HK-2 (cell line): ENCODE data around the gene PDZK1IP1.
"Not testable (repeated sequence)": the region's sequence is repeated elsewhere in the genome, so short reads cannot be mapped to it uniquely, and the experiment has no call there.

Experiments used
- DNase-seq: peaks from one replicate; pipeline ENCODE4 v3.0.0-alpha.2; 2018; ENCODE audit not compliant: unreplicated experiment

Gene PDZK1IP1

GRCh38 chr1:47181095-47181954 is 8.5 kb downstream of the PDZK1IP1 start:
- DNase-seq = no peak

DNA sequence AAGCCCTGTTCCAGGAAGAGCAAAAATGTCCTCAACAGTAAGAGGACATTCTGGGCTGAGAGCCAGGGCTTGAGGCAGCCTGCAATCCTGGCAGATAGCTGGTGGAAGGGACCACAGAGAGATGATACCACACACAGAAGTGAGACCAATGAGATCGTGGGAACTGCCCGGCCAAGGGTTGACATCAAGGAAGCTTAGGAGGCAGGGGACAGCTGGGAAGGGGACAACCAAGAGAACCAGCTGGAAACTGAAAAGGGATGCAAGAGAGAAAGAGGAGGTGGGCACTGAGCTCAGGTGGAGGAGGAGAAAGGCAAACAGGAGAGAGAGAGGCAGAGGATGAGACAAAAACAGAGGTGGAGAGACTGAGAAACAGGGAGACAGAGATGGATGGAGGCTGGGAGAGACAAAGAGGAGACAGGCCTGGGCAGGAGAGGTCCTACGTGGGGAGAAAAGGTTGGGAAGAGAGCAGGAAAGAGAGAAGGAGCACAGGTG is 9.2 kb downstream of the PDZK1IP1 start:
- peak; percentile 29 for DNase-seq

GRCh38 chr1:47179988-47180563 is 9.8 kb downstream of the PDZK1IP1 start:
- DNase-seq = no peak

DNA sequence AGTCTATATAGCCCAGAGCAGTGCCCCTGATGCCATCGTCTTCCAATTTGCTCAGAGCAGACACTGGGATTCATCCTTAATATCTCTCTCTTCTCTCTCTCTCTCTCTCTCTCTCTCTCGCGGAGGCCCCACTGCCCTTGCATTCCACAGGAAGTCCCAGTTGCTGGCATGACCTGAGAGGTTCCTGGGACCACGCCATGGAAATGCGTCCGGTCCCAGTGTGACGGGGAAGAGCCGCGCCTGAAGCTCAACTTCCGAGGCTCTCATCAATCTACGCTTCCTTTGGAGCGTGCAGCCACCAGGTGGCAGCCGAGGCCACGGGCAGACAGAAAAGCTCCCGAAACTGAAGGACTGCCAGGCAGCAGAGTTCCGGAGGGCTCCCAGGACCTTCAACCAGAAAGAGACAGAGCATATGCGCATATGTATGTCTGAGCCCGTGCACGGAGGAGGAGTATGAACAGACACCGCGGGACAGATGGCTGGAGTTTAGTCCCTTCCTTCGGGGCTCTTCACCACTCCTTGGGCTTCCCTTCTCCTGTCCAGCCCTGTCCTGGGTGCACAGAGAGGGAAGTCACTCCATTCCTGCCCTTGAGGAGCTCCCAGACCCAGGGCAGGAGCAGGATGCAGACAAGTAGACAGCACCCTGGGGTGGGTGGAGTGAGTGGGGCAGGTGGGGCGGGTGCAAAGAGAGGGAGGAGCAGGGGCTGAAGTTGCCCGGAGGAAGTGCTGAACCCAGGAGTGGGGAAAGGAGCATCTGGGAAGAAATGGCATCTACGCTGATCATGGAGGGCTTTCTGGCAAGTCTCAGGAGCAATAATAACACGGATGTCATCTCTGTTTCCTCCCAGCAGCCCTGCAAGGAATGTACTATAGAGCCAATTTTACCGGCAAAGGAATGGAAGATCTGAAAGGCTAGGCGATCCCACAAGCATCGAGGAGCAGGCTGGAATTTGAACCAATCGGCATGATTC is 10.5 kb downstream of the PDZK1IP1 start:
- peak; percentile 95 for DNase-seq

- no peak for DNase-seq
Measured at GRCh38 chr1:47178654-47179016, 11.2 kb downstream of the PDZK1IP1 start.

DNA sequence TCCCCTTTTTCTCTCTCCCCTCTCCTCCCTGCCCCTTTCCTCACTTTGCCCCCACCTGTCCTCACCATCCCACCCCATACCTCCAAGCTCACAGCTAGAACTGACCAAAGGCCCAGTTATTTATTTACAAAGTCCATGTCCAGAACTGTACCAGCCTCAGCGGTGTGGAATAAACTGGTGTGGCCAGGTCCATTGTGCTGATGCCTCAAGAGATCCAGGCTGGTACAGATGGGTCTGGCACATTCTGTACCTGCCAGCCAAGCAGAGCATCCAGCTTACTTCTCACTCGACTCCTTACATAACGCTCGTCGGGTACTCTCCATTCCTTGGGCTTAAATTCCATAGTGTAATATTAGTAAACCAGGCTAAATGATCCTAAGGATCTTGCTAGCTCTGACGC is 11.8 kb downstream of the PDZK1IP1 start:
- DNase-seq = no peak

DNA sequence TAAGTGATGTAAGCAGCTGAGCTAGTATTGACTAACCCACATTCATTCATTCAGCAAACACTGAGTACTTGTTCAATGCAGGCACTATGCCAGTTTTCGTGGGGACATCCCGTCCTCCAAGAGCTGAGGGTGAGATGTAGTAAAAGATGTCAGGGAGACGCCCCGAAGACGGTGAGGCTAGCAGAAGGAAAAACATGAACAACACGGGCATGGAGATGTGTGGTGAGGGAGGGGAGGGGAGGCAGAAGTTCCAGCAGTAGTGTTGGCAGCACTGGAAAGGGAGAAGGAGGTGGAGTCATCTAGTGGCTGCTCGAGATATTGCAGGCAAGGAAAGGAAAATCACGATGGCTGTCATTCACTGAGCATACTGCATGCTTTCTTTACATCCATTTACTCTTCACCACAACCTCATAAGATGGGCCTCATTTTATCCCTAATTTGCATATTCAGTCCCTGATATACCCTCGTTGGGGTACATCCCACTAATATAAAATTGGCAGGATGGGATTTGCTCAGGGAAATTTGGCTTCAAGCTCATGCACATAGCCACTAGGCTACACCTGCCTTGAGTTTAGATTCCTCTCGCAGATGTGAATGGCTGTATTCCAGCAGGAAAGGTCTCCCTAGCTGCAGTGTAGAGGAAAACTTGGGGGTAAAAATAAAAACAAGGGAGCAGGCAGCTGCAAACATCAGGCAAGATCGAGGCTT is 14.5 kb downstream of the PDZK1IP1 start:
- DNase-seq = peak; percentile 57

DNA sequence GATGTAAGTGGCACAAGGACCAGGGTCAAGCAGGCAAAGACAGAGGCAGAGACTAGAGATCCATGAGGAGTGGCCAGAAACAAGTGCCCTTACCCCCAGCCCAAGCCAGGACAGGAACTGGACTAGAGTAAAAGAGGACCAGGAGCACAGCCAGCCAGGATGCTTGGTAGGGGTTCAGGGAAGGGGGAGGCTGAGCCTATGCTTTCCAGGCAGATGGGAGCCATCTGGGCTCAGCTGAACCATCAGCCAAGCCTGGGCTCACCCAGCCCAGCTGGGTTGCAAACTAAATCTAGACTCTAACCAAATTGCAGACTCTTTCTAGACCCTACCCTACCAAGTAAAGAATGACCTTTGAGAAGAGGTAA is 15.2 kb downstream of the PDZK1IP1 start:
- no peak for DNase-seq

DNA sequence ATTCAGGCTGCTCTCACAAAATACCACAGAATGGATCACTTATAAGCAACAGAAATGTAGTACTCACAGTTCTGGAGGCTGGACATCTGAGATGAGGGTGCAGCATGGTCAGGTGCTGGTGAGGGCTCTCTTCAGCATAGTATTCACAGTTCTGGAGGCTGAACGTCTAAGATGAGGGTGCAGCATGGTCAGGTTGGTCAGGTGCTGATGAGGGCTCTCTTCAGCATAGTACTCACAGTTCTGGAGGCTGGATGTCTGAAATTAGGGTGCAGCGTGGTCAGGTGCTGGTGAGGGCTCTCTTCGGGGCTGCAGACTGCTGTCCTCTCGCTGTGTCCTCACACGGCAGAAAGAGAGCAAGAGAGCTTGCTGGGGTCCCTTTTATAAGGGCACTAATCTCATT is 17.1 kb downstream of the PDZK1IP1 start:
- DNase-seq = no peak

- DNase-seq = no peak
Measured at GRCh38 chr1:47164552-47164951, 25.3 kb downstream of the PDZK1IP1 start.

DNA sequence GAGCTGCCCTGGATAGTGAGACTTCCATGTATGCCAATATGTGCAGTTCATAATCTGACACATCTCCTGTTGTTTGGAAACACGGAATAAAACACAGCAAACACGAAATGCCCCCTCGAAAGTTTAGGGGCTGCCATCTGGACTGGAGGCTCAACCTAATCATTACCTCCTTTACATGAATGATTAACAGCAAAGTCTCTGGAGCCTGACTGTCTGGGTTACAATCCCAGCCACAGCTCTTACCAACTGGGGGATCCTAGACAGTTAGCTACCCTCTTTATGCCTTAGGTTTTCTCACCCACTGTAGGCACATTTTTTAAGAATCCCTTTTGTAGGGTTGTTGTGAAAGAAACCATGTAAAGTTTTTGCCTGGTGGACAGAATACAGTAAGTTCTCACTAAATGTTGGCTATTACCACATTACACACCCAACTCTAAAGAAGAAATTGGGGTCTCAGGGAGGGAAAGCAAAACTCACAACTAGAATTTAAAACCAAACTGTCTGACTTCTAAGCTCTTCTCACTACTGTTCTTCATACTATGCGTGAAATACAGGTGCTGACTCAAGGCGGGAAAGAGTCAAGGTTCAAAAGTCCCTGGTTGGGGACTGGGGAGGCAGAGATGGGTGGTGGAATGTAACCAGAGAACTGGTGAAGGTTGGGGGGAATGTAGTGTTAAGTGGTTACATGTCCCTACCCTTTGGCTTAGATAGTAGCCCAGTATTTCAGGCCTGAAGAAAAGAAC is 28.4 kb downstream of the PDZK1IP1 start:
- DNase-seq = no peak

DNA sequence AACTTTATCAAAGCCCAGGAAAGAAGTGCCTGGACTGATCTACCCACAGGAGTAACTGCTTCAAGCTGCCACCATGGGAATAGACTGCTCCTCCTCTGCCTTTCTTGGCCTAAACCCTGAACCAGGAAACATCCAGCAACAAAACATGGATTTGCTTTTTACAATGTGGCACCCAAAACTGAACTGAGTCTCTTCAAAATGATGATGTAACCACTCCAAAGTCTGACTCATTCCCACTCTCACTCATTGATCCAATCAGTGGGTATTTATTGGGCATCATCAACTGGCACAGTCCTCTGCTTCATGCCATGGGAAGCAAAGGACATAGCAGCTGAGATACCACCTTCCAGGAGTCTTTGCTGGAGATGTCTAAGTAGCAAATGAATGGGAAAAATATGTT is 29.1 kb downstream of the PDZK1IP1 start:
- DNase-seq = no peak

GRCh38 chr1:47157957-47158356 is 31.9 kb downstream of the PDZK1IP1 start:
- DNase-seq = not testable (repeated sequence)

DNA sequence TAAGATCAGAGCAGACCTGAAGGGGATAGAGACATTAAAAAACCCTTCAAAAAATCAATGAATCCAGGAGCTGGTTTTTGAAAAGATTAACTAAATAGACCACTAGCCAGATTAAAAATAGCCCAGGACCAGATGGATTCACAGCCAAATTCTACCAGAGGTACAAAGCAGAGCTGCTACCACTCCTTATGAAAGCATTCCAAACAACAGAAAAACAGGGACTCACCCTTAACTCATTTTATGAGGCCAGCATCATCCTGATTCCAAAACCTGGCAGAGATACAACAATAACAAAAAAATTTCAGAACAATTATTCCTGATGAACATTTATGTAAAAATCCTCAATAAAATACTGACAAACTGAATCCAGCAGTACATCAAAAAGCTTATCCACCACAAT is 33.4 kb downstream of the PDZK1IP1 start:
- DNase-seq = not testable (repeated sequence)

GRCh38 chr1:47149162-47149561 is 40.7 kb downstream of the PDZK1IP1 start:
- DNase-seq = not testable (repeated sequence)

GRCh38 chr1:47147047-47147785 is 42.6 kb downstream of the PDZK1IP1 start:
- no peak for DNase-seq

- DNase-seq = not testable (repeated sequence)
Measured at GRCh38 chr1:47146495-47146894, 43.3 kb downstream of the PDZK1IP1 start.

- DNase-seq = not testable (repeated sequence)
Measured at GRCh38 chr1:47143654-47144053, 46.2 kb downstream of the PDZK1IP1 start.

DNA sequence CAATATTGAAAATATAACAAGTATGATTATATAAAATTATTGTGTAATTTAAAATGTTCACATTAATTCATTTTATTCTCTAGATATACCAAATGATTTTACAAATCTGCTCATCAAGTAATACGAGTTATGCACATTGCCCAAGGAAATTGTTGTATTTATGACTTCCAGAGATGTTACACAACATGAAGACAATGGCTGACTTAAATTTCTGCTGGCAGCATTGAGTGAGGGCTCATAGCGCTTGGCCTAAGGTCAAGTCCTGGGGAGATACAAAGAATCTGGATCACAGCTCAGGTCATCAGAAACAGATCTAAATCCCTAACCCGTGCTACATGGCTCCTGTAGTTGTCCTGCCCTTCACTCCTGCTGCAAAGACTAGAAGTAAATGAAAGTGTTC is 49.5 kb downstream of the PDZK1IP1 start:
- not testable (repeated sequence) for DNase-seq
